Kidney (tissue), 14 donors: ENCODE data around the gene RGS12. TPM values are rescaled to one million over a fixed set of nuclear protein-coding genes. Genes with fewer than 3 reads are reported as not detected.

Experiments
- DNase-seq, 5 donors: peaks; one replicate each; pipeline ENCODE4 v3.0.0-alpha.2; 2013 to 2020
- FAIRE-seq: peaks from 2 replicates; lab custom pipeline; 2012; peaks lifted over from hg19 to GRCh38; lab: Jason Lieb, UNC
- H3K27ac ChIP-seq, 2 donors: one replicate each; pipeline ENCODE4 v1.7.0; 2013; ENCODE audit warnings: low read depth in 2 of 2, low read length in 2 of 2, inconsistent platforms in 1 of 2
- H3K27me3 ChIP-seq: one replicate; pipeline ENCODE4 v1.7.1; 2013; ENCODE audit warnings: low read length, inconsistent platforms; ENCODE audit not compliant: control insufficient read depth, insufficient read depth
- H3K36me3 ChIP-seq, 3 donors: one replicate each; pipeline versions ENCODE4 v1.7.0 to v1.7.1; 2013; ENCODE audit warnings: low read length in 3 of 3, control low read depth in 1 of 3, inconsistent platforms in 1 of 3; ENCODE audit not compliant: insufficient read depth in 3 of 3, control insufficient read depth in 2 of 3
- H3K4me1 ChIP-seq, 3 donors: one replicate each; pipeline versions ENCODE4 v1.7.0 to v1.7.1; 2013; ENCODE audit warnings: low read length in 3 of 3, inconsistent platforms in 1 of 3, low read depth in 1 of 3; ENCODE audit not compliant: control insufficient read depth in 2 of 3, insufficient read depth in 2 of 3
- H3K4me3 ChIP-seq, 3 donors: one replicate each; pipeline versions ENCODE4 v1.7.0 to v1.8.1; 2013; ENCODE audit warnings: low read length in 3 of 3, control low read depth in 1 of 3, inconsistent platforms in 1 of 3
- H3K9ac ChIP-seq, 3 donors: one replicate each; pipeline versions ENCODE4 v1.7.0 to v1.7.1; 2013; ENCODE audit warnings: low read length in 3 of 3, control low read depth in 1 of 3, inconsistent platforms in 1 of 3
- H3K9me3 ChIP-seq, 3 donors: one replicate each; pipeline versions ENCODE4 v1.7.0 to v1.7.1; 2013; ENCODE audit warnings: low read length in 3 of 3, control low read depth in 1 of 3, inconsistent platforms in 1 of 3; ENCODE audit not compliant: control insufficient read depth in 2 of 3, insufficient read depth in 1 of 3
- CTCF ChIP-seq: IDR thresholded peaks from 3 replicates; pipeline ENCODE4 v1.5.1; 2012; ENCODE audit warnings: mild to moderate bottlenecking, moderate library complexity, borderline replicate concordance; ENCODE audit not compliant: insufficient read depth; ENCODE audit errors: extremely low read depth
- intact Hi-C: fragments of 100-400 bp; cut with DNase I; formaldehyde crosslinking; loops from one replicate; pipeline ENCODE4 v1.11.1; 2022
- polyA plus RNA-seq: library from polyadenylated mRNA; stranded (reverse); fragments of 350-450 nt; fragmentation: Illumina TruSeq; extraction: RNeasy Lipid Tissue Mini Kit (QIAGEN cat#74804); gene quantifications from one replicate; pipeline ENCODE4 v1.2.3, GENCODE V29; 2014; ENCODE audit warnings: low read depth, low replicate concordance; ENCODE audit not compliant: insufficient read depth
- total RNA-seq: library from RNA; stranded (reverse); fragmentation: NEBNext Ultra II Directional; extraction: Animal tissue kit (Norgen Biotek cat#: 25700); gene quantifications from one replicate; pipeline ENCODE4 v1.2.1, GENCODE V29; 2021
- donor health status: control.
- donor health status: control.
- donor health status: control.
- donor health status: control.
- donor health status: control.
- donor health status: DM: yes; HTN: yes; CAD: no.
- donor health status: Normal renal cell carcinoma (clear cell type).

The RGS12 gene
- total and polyA plus RNA-seq, 2 donors from 2014 or later, result 18.0 to 35.5 TPM

GRCh38 chr4:3263053-3263875, 29.6 kb upstream of the RGS12 start:
- DNase-seq (peak in 1 of 5 donors; percentile 39), FAIRE-seq (no peak)
- Histone ChIP-seq H3K27ac (no peak overlapping the region), H3K9ac (no peak overlapping the region), H3K36me3 (no peaks in the 10 kb centered on the region), H3K27me3 (no peaks in the 10 kb centered on the region), H3K9me3 (no peaks in the 10 kb centered on the region), H3K4me3 (no peak overlapping the region), H3K4me1 (no peaks in the 10 kb centered on the region)
- intact Hi-C loops, result no loop called here
- no peak for TF ChIP-seq CTCF

GRCh38 chr4:3263876-3264193, 29.0 kb upstream of the RGS12 start:
- no peak overlapping the region for H3K4me3 ChIP-seq
- H3K36me3 ChIP-seq, result no peaks in the 10 kb centered on the region
- intact Hi-C loops, result no loop called here
- FAIRE-seq (no peak), DNase-seq (peak in 2 of 5 donors; percentile 18 to 19)
- no peaks in the 10 kb centered on the region for H3K4me1 ChIP-seq
- no peak for TF ChIP-seq CTCF
- H3K27me3 ChIP-seq, result no peaks in the 10 kb centered on the region
- no peak overlapping the region for H3K27ac ChIP-seq
- H3K9me3 ChIP-seq, result no peaks in the 10 kb centered on the region
- H3K9ac ChIP-seq, result no peak overlapping the region

GRCh38 chr4:3266076-3266475, 26.7 kb upstream of the RGS12 start:
- no peak overlapping the region for H3K27ac ChIP-seq
- no peak for TF ChIP-seq CTCF
- intact Hi-C loops, result no loop called here
- no peak overlapping the region for H3K9ac ChIP-seq
- peaks cover 0 to 4% (median 0%) of the 10 kb centered on the region in 3 donors for H3K4me1 ChIP-seq
- no peaks in the 10 kb centered on the region for H3K9me3 ChIP-seq
- H3K27me3 ChIP-seq, result no peaks in the 10 kb centered on the region
- FAIRE-seq (no peak), DNase-seq (peak in 2 of 5 donors; percentile 20 to 43)
- no peaks in the 10 kb centered on the region for H3K36me3 ChIP-seq
- no peak overlapping the region for H3K4me3 ChIP-seq
